Nephron (organoid): ENCODE measurements around the gene CDH4.

Source experiments
- H3K27ac Mint-ChIP-seq, 3 experiments: 2 replicates each; pipeline ENCODE4 v1.8.0; 2020; ENCODE audit warnings: mixed read lengths in 3 of 3, mild to moderate bottlenecking in 2 of 3, moderate library complexity in 1 of 3
- H3K27me3 Mint-ChIP-seq: 2 replicates; pipeline ENCODE4 v1.8.0; 2021; ENCODE audit warnings: low read depth, mild to moderate bottlenecking, moderate library complexity, mixed read lengths
- H3K36me3 Mint-ChIP-seq: 2 replicates; pipeline ENCODE4 v1.8.0; 2020; ENCODE audit warnings: low read depth, mixed read lengths
- H3K4me1 Mint-ChIP-seq: 2 replicates; pipeline ENCODE4 v1.8.0; 2020; ENCODE audit warnings: mixed read lengths
- H3K4me3 Mint-ChIP-seq, 3 experiments: 2 replicates each; pipeline ENCODE4 v1.8.0; 2020; ENCODE audit warnings: mild to moderate bottlenecking in 3 of 3, mixed read lengths in 3 of 3, moderate library complexity in 2 of 3
- H3K9me3 Mint-ChIP-seq: 2 replicates; pipeline ENCODE4 v1.8.0; 2020; ENCODE audit warnings: mixed read lengths
- TF ChIP-seq, protein P1 (sequence below), 3 experiments: fragments of 200-600 bp; sonication (generic); IDR thresholded peaks; one replicate each; pipeline ENCODE4 v1.5.0; 2021; ENCODE audit warnings: antibody characterized with exemption in 3 of 3; ENCODE audit not compliant: unreplicated experiment in 3 of 3

CDH4 gene

GRCh38 chr20:61872371-61872900, 620.4 kb downstream of the CDH4 start:
- TF ChIP-seq, protein P1, sequence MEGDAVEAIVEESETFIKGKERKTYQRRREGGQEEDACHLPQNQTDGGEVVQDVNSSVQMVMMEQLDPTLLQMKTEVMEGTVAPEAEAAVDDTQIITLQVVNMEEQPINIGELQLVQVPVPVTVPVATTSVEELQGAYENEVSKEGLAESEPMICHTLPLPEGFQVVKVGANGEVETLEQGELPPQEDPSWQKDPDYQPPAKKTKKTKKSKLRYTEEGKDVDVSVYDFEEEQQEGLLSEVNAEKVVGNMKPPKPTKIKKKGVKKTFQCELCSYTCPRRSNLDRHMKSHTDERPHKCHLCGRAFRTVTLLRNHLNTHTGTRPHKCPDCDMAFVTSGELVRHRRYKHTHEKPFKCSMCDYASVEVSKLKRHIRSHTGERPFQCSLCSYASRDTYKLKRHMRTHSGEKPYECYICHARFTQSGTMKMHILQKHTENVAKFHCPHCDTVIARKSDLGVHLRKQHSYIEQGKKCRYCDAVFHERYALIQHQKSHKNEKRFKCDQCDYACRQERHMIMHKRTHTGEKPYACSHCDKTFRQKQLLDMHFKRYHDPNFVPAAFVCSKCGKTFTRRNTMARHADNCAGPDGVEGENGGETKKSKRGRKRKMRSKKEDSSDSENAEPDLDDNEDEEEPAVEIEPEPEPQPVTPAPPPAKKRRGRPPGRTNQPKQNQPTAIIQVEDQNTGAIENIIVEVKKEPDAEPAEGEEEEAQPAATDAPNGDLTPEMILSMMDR (IDR thresholded peaks at IDR 0.05; ENCODE audit: unreplicated experiment in 3 of 3), result no peak
- H3K27me3 Mint-ChIP-seq, result peaks cover 19% of the 10 kb centered on the region
- H3K4me3 Mint-ChIP-seq, result no peak overlapping the region
- no peaks in the 10 kb centered on the region for H3K4me1 Mint-ChIP-seq
- no peak overlapping the region for H3K27ac Mint-ChIP-seq
- no peaks in the 10 kb centered on the region for H3K36me3 Mint-ChIP-seq
- H3K9me3 Mint-ChIP-seq, result peaks cover 8% of the 10 kb centered on the region

DNA sequence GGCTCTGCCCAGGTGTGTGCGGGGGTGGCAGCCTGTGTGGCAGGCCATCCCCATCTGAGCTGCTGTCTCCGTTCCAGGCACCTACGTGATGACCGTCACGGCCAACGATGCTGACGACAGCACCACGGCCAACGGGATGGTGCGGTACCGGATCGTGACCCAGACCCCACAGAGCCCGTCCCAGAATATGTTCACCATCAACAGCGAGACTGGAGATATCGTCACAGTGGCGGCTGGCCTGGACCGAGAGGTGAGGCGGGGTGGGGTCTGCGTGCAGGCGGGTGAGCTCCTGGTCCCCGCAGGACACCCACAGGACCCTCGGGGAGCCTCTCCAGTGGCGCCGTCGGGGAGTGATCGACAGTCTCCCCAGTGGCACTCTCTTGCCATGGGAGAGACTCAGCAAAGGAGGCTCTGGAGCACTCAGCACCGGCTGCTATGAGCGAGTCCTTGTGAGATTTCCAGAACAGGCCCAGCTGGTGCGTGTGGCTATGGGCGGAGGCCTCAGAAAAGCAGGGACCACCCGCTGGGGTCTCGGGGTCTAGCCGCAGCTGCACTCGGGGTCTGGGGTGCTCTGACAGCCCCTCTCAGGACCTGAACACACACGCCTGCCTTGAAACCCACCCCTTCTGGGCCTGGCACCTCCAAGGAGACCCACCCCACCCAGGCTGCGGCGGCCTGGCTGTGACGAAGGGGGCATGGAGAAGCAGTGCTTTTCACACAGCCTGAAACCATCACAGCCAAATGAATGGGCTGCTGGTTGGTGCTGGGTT, 621.8 kb downstream of the CDH4 start:
- H3K9me3 Mint-ChIP-seq, result peaks cover 8% of the 10 kb centered on the region
- no peak overlapping the region for H3K4me3 Mint-ChIP-seq
- H3K36me3 Mint-ChIP-seq, result no peaks in the 10 kb centered on the region
- H3K27ac Mint-ChIP-seq, result no peak overlapping the region
- H3K27me3 Mint-ChIP-seq, result peaks cover 15% of the 10 kb centered on the region
- TF ChIP-seq, protein P1 (IDR thresholded peaks at IDR 0.05; ENCODE audit: unreplicated experiment in 3 of 3), result no peak
- no peaks in the 10 kb centered on the region for H3K4me1 Mint-ChIP-seq

GRCh38 chr20:61874421-61875068, 622.5 kb downstream of the CDH4 start:
- Mint-ChIP-seq H3K4me3 (no peak overlapping the region), H3K27me3 (peaks cover 18% of the 10 kb centered on the region), H3K9me3 (peaks cover 8% of the 10 kb centered on the region), H3K4me1 (no peaks in the 10 kb centered on the region), H3K36me3 (no peaks in the 10 kb centered on the region), H3K27ac (no peak overlapping the region)
- TF ChIP-seq, protein P1 (IDR thresholded peaks at IDR 0.05; ENCODE audit: unreplicated experiment in 3 of 3), result no peak

- Mint-ChIP-seq H3K4me1 (no peaks in the 10 kb centered on the region), H3K9me3 (peaks cover 8% of the 10 kb centered on the region), H3K4me3 (no peak overlapping the region), H3K36me3 (no peaks in the 10 kb centered on the region), H3K27ac (no peak overlapping the region), H3K27me3 (peaks cover 18% of the 10 kb centered on the region)
- TF ChIP-seq, protein P1 (IDR thresholded peaks at IDR 0.05; ENCODE audit: unreplicated experiment in 3 of 3), result peak in 2 of 3 experiments; percentile 13 to 16
Measured at GRCh38 chr20:61875221-61875885, 623.3 kb downstream of the CDH4 start.

- H3K4me1 Mint-ChIP-seq, result no peaks in the 10 kb centered on the region
- no peak overlapping the region for H3K4me3 Mint-ChIP-seq
- TF ChIP-seq, protein P1 (IDR thresholded peaks at IDR 0.05; ENCODE audit: unreplicated experiment in 3 of 3), result no peak
- H3K27me3 Mint-ChIP-seq, result peaks cover 18% of the 10 kb centered on the region
- H3K9me3 Mint-ChIP-seq, result peaks cover 5% of the 10 kb centered on the region
- H3K27ac Mint-ChIP-seq, result no peak overlapping the region
- H3K36me3 Mint-ChIP-seq, result no peaks in the 10 kb centered on the region
Measured at GRCh38 chr20:61875996-61876395, 623.9 kb downstream of the CDH4 start.
